Rectal smooth muscle tissue (tissue), 1 donor: ENCODE results near the gene LUZP2.

Source experiments
- H3K27ac ChIP-seq: one replicate; pipeline ENCODE4 v1.7.0; 2013; ENCODE audit warnings: low read depth, low read length, inconsistent platforms
- H3K27me3 ChIP-seq: one replicate; pipeline ENCODE4 v1.7.0; 2013; ENCODE audit warnings: low read length; ENCODE audit not compliant: control insufficient read depth, insufficient read depth
- H3K36me3 ChIP-seq: one replicate; pipeline ENCODE4 v1.7.0; 2013; ENCODE audit warnings: low read length; ENCODE audit not compliant: control insufficient read depth, insufficient read depth
- H3K4me1 ChIP-seq: one replicate; pipeline ENCODE4 v1.7.0; 2013; ENCODE audit warnings: low read length; ENCODE audit not compliant: control insufficient read depth, insufficient read depth
- H3K4me3 ChIP-seq: one replicate; pipeline ENCODE4 v1.7.0; 2013; ENCODE audit warnings: low read length
- H3K9ac ChIP-seq: one replicate; pipeline ENCODE4 v1.7.0; 2013; ENCODE audit warnings: low read length

LUZP2 gene

GRCh38 chr11:24645563-24645962 lies 148.7 kb downstream of the LUZP2 start:
- no peaks in the 10 kb centered on the region for H3K4me1 ChIP-seq
- no peak overlapping the region for H3K4me3 ChIP-seq

GRCh38 chr11:24651873-24652272 lies 155.0 kb downstream of the LUZP2 start:
- Histone ChIP-seq H3K36me3 (no peaks in the 10 kb centered on the region), H3K4me3 (no peak overlapping the region), H3K27ac (no peak overlapping the region), H3K4me1 (no peaks in the 10 kb centered on the region), H3K9ac (no peak overlapping the region), H3K27me3 (no peaks in the 10 kb centered on the region)

More at GRCh38 chr11:24645563-24645962, 148.7 kb downstream of the LUZP2 start:
- H3K27ac ChIP-seq: no peak overlapping the region
- H3K9ac ChIP-seq: no peak overlapping the region
- H3K27me3 ChIP-seq: no peaks in the 10 kb centered on the region
- no peaks in the 10 kb centered on the region for H3K36me3 ChIP-seq

GRCh38 chr11:24653901-24654300 lies 157.0 kb downstream of the LUZP2 start:
- Histone ChIP-seq H3K27ac (no peak overlapping the region), H3K4me1 (no peaks in the 10 kb centered on the region), H3K36me3 (no peaks in the 10 kb centered on the region), H3K27me3 (no peaks in the 10 kb centered on the region), H3K9ac (no peak overlapping the region), H3K4me3 (no peak overlapping the region)

- no peaks in the 10 kb centered on the region for H3K36me3 ChIP-seq
- no peaks in the 10 kb centered on the region for H3K4me1 ChIP-seq
- no peaks in the 10 kb centered on the region for H3K27me3 ChIP-seq
- no peak overlapping the region for H3K9ac ChIP-seq
- H3K4me3 ChIP-seq: no peak overlapping the region
- H3K27ac ChIP-seq: no peak overlapping the region
Measured at GRCh38 chr11:24661331-24661730, 164.5 kb downstream of the LUZP2 start.

- Histone ChIP-seq H3K27ac (no peak overlapping the region), H3K4me3 (no peak overlapping the region), H3K4me1 (no peaks in the 10 kb centered on the region), H3K36me3 (no peaks in the 10 kb centered on the region), H3K27me3 (no peaks in the 10 kb centered on the region), H3K9ac (no peak overlapping the region)
Measured at GRCh38 chr11:24664399-24664798, 167.5 kb downstream of the LUZP2 start.

GRCh38 chr11:24667353-24667968 lies 170.6 kb downstream of the LUZP2 start:
- Histone ChIP-seq H3K4me1 (no peaks in the 10 kb centered on the region), H3K9ac (no peak overlapping the region)

GRCh38 chr11:24678703-24679348 lies 182.0 kb downstream of the LUZP2 start:
- Histone ChIP-seq H3K27ac (no peak overlapping the region), H3K4me3 (no peak overlapping the region), H3K27me3 (no peaks in the 10 kb centered on the region), H3K9ac (no peak overlapping the region), H3K4me1 (no peaks in the 10 kb centered on the region), H3K36me3 (no peaks in the 10 kb centered on the region)

More at GRCh38 chr11:24667353-24667968, 170.6 kb downstream of the LUZP2 start:
- Histone ChIP-seq H3K36me3 (no peaks in the 10 kb centered on the region), H3K27me3 (no peaks in the 10 kb centered on the region), H3K4me3 (no peak overlapping the region), H3K27ac (no peak overlapping the region)

- Histone ChIP-seq H3K4me1 (no peaks in the 10 kb centered on the region), H3K36me3 (no peaks in the 10 kb centered on the region), H3K9ac (no peak overlapping the region), H3K27ac (no peak overlapping the region), H3K4me3 (no peak overlapping the region), H3K27me3 (no peaks in the 10 kb centered on the region)
Measured at GRCh38 chr11:24679821-24680351, 183.0 kb downstream of the LUZP2 start.

GRCh38 chr11:24683583-24683982 lies 186.7 kb downstream of the LUZP2 start:
- no peak overlapping the region for H3K9ac ChIP-seq
- H3K4me3 ChIP-seq: no peak overlapping the region
- H3K36me3 ChIP-seq: no peaks in the 10 kb centered on the region
- no peaks in the 10 kb centered on the region for H3K4me1 ChIP-seq
- no peak overlapping the region for H3K27ac ChIP-seq
- no peaks in the 10 kb centered on the region for H3K27me3 ChIP-seq

- no peak overlapping the region for H3K4me3 ChIP-seq
- H3K4me1 ChIP-seq: no peaks in the 10 kb centered on the region
- H3K27ac ChIP-seq: no peak overlapping the region
- H3K36me3 ChIP-seq: no peaks in the 10 kb centered on the region
- H3K27me3 ChIP-seq: no peaks in the 10 kb centered on the region
- H3K9ac ChIP-seq: no peak overlapping the region
Measured at GRCh38 chr11:24685821-24686220, 189.0 kb downstream of the LUZP2 start.

- Histone ChIP-seq H3K4me1 (no peaks in the 10 kb centered on the region), H3K27ac (no peak overlapping the region), H3K9ac (no peak overlapping the region), H3K4me3 (no peak overlapping the region), H3K36me3 (no peaks in the 10 kb centered on the region), H3K27me3 (no peaks in the 10 kb centered on the region)
Measured at GRCh38 chr11:24687531-24688147, 190.8 kb downstream of the LUZP2 start.

- no peaks in the 10 kb centered on the region for H3K27me3 ChIP-seq
- H3K4me3 ChIP-seq: no peak overlapping the region
- no peak overlapping the region for H3K27ac ChIP-seq
- no peaks in the 10 kb centered on the region for H3K36me3 ChIP-seq
- H3K4me1 ChIP-seq: no peaks in the 10 kb centered on the region
- no peak overlapping the region for H3K9ac ChIP-seq
Measured at GRCh38 chr11:24688981-24689380, 192.1 kb downstream of the LUZP2 start.
